Right cardiac atrium (tissue), 5 donors: ENCODE data around the gene ADGRD1. TPM values are rescaled to one million over a fixed set of nuclear protein-coding genes. Genes with fewer than 3 reads are reported as not detected.

Source experiments
- ATAC-seq, 2 donors: fragments of 200-7000 bp; cut with Tn5 transposase; one replicate each; pipeline versions ENCODE4 v1.8.0 to v1.9.1; 2020; ENCODE audit warnings: moderate library complexity in 2 of 2, mild to moderate bottlenecking in 1 of 2
- DNase-seq, 3 donors: peaks; one replicate each; pipeline ENCODE4 v3.0.0-alpha.2; 2020
- H3K27ac ChIP-seq: one replicate; pipeline ENCODE4 v1.5.1; 2013; ENCODE audit warnings: mild to moderate bottlenecking, low read length, control low read depth, moderate library complexity
- H3K27me3 ChIP-seq: one replicate; pipeline ENCODE4 v1.6.1; 2013; ENCODE audit not compliant: control insufficient read depth, insufficient read depth
- H3K4me1 ChIP-seq: one replicate; pipeline ENCODE4 v1.6.1; 2013; ENCODE audit warnings: low read length; ENCODE audit not compliant: control insufficient read depth, insufficient read depth
- H3K4me3 ChIP-seq: one replicate; pipeline ENCODE4 v1.5.1; 2013; ENCODE audit warnings: low read length, control low read depth
- H3K9me3 ChIP-seq: one replicate; pipeline ENCODE4 v1.6.1; 2013; ENCODE audit warnings: low read length; ENCODE audit not compliant: control insufficient read depth
- WGBS: extraction: QIAGEN DNeasy Blood & Tissue Kit; methylation state at CpG from one replicate; pipeline ENCODE4 v1.1.7; 2013; 5-methylcytosine and 5-hydroxymethylcytosine counted together
- intact Hi-C, 4 donors: fragments of 100-400 bp; cut with DNase I; formaldehyde crosslinking; loops; one replicate each; pipeline versions ENCODE4 v1.11.0 to v1.14.0; 2022 to 2023
- polyA plus RNA-seq: library from polyadenylated mRNA; stranded (reverse); fragments of 200-250 nt; gene quantifications from one replicate; pipeline ENCODE4 v1.2.3, GENCODE V29; 2013
- total RNA-seq, 4 donors: library from RNA; stranded (reverse); fragmentation: NEBNext Ultra II Directional; extraction: Animal tissue kit (Norgen Biotek cat#: 25700); gene quantifications; one replicate each; pipeline ENCODE4 v1.2.1, GENCODE V29; 2021
- donor health status: healthy with polysubstance abuse.
- donor health status: DM: no; HTN: yes; CAD: no.
- donor health status: DM: no; HTN: no; CAD: no.
- donor health status: DM: no; HTN: yes; CAD: no; lungs with severe emphysema.
- donor health status: DM: yes; HTN: yes; CAD: no.

Gene ADGRD1
- total and polyA plus RNA-seq, 5 donors: 50.0 to 386 (median 234) TPM

GRCh38 chr12:131082290-131083194, 128.8 kb downstream of the ADGRD1 start:
- 85% methylated on average over 23 of the region's 23 CpGs for WGBS
- Histone ChIP-seq H3K4me1 (no peaks in the 10 kb centered on the region), H3K9me3 (no peaks in the 10 kb centered on the region), H3K27ac (no peak overlapping the region), H3K4me3 (no peak overlapping the region), H3K27me3 (no peaks in the 10 kb centered on the region)
- DNase-seq (peak in 1 of 3 donors; percentile 13), ATAC-seq (no peak)
- intact Hi-C loops: no loop called here

GRCh38 chr12:131084341-131085011, 130.8 kb downstream of the ADGRD1 start:
- no peak overlapping the region for H3K4me3 ChIP-seq
- no peaks in the 10 kb centered on the region for H3K9me3 ChIP-seq
- H3K4me1 ChIP-seq: no peaks in the 10 kb centered on the region
- intact Hi-C loops: no loop called here
- H3K27ac ChIP-seq: no peak overlapping the region
- ATAC-seq (peak in 1 of 2 donors; percentile 22), DNase-seq (peak in 2 of 3 donors; percentile 9 to 17)
- H3K27me3 ChIP-seq: no peaks in the 10 kb centered on the region
- 89% methylated on average over 28 of the region's 28 CpGs for WGBS

GRCh38 chr12:131085125-131085815, 131.6 kb downstream of the ADGRD1 start:
- peak in 1 of 2 donors; percentile 6 for ATAC-seq
- no peaks in the 10 kb centered on the region for H3K4me1 ChIP-seq
- H3K9me3 ChIP-seq: no peaks in the 10 kb centered on the region
- H3K27me3 ChIP-seq: no peaks in the 10 kb centered on the region
- 73% methylated on average over 22 of the region's 22 CpGs for WGBS
- DNase-seq: peak in 2 of 3 donors; percentile 8 to 30
- no peak overlapping the region for H3K4me3 ChIP-seq
- no peak overlapping the region for H3K27ac ChIP-seq
- intact Hi-C loops: no loop called here

DNA sequence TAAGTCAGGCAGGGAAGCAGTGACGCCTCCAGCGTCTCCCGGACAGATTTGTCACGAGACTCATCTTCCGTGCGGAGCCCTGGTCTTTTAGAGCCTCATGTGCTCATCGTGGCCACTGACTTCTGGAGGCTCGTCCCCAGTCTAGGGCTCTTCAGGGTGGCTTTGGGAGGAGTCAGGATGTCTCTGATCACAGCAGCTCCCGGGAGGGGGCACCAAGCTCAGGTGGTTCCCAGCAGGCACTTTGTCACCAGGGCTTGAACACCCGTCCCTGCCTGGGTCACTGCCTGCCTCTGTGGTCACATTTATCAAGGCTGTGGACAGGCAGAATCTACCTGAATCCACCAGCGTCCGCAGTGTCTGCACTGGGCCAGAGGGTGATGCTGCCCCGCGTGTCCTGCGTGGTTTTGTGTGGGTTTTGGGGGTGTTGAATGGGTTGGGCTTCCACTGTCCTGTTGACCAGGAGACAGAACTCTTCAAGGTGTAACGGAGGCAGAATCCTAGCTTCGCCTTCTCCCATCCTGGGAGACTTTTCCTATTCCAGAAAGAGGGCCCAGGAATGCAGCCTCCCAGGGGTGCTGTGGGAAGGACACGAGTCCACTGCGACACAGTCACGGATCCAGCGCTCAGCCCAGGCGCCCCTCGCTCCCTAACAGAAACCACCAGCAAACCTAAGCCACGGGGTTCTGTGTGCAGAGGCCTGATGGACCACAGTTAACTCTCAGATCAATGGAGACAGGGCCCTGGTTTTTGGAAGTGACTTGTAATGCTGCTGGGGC, 132.3 kb downstream of the ADGRD1 start:
- WGBS: 93% methylated on average over 24 of the region's 24 CpGs
- H3K9me3 ChIP-seq: no peaks in the 10 kb centered on the region
- ATAC-seq: no peak
- H3K27ac ChIP-seq: no peak overlapping the region
- intact Hi-C loops: no loop called here
- no peaks in the 10 kb centered on the region for H3K4me1 ChIP-seq
- H3K4me3 ChIP-seq: no peak overlapping the region
- H3K27me3 ChIP-seq: no peaks in the 10 kb centered on the region
- peak; percentile 6 to 32 (median 24) for DNase-seq

DNA sequence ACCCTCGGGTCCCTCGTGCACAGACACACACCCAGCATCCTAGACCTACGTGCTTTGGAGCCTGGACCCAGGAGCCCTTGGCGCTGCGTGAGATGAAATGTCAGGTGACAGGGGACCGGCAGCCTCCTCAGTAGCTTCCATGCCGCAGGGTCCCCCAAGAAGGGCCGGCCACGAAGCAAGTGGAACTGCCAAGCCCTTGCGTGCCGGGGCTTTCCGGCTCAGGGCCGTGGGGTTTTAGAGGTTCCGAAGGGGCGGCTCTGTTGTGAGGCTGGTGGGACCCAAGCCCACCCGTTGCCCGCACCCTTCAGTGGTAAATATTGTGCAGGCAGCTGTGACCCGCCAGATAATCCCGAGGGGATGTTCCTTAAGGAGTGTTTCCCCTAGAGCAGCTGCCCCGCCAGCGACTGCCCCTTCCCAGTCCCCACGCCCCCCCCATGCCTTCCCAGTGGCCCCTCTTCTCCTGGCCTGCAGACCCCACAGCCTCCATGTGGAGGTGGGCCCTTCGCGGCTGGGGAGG, 133.7 kb downstream of the ADGRD1 start:
- intact Hi-C loops: no loop called here
- Histone ChIP-seq H3K27ac (no peak overlapping the region), H3K4me1 (no peaks in the 10 kb centered on the region), H3K27me3 (no peaks in the 10 kb centered on the region), H3K4me3 (no peak overlapping the region), H3K9me3 (no peaks in the 10 kb centered on the region)
- peak; percentile 7 to 41 (median 30) for DNase-seq
- no peak for ATAC-seq
- WGBS: 92% methylated on average over 24 of the region's 24 CpGs

DNA sequence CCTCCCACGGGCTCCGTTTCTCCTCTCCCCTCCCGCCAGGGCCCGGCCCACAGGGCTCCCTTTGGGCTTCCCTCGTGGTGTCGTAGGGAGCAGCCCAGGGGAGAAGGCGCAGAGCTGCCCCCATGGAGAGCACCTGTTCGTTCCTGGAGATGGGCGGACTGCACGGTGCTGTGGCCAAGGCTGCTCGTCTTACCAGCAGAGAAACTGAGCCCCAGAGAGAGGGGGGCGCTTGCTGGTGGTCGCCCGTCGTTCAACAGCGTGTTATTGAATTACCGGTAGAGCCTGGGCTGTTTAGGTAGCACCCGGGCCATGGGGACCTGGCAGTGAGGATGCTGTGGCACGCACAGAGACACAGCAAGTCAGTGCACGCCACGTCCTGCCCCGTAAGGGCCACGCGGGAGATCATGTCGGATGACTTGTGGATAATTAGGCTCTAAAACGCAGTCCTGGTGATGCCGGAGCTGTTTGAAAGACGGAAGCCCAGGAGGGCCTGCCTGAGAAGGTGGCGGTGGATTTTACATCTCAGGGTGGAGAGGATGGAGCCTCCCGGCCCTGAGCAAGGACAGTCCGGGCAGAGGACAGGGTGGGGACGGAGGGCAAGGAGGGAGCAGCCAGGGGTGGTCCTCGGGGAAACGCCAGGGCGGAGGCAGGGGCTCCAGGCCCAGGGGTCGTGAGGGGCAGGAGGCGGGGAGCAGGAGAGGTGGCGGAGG, 134.4 kb downstream of the ADGRD1 start:
- intact Hi-C loops: no loop called here
- Histone ChIP-seq H3K27ac (no peak overlapping the region), H3K9me3 (no peaks in the 10 kb centered on the region), H3K4me1 (no peaks in the 10 kb centered on the region), H3K4me3 (no peak overlapping the region), H3K27me3 (no peaks in the 10 kb centered on the region)
- peak; percentile 12 to 48 (median 41) for DNase-seq
- ATAC-seq: no peak
- WGBS: 91% methylated on average over 38 of the region's 38 CpGs

DNA sequence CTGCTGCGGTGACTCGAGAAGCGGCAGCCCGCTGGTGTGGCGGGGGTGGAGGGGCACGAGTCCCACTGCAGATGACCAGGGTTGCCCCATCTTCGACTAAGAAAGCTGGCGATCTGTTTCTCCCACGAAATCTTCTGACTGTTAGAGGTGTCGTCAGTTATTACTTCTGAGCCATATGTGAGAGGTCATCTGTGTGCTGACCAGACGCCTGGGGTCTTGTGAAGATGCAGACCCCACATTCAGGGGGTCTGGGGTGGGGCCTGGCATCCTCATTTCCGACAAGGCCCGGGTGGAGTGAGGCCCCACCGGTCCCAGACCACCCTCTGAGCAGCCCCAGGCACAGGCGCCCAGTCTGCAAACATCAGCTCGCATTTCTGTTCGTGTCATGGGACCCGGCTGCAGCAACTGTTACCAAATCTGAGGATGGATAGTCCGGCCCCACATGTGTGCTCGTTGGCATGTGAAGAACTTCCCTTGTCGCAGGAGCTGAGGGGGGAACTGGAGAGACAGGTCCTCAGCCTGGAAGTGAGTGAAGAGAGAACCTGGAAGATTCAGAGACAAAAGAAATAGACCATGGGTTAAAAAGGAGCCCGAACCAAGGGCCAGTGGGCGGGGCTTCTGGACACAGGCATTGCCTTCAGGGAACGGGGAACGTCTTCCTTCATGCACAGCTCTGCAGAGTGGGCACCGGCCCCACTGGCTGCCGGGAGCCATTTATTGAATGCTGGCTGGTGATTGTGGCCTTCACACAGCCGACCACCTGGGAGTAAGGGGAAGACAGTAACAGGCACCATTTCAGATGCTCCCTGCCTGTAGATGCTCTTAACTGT, 135.2 kb downstream of the ADGRD1 start:
- H3K27me3 ChIP-seq: no peaks in the 10 kb centered on the region
- H3K27ac ChIP-seq: no peak overlapping the region
- no peaks in the 10 kb centered on the region for H3K9me3 ChIP-seq
- no peak for ATAC-seq
- H3K4me1 ChIP-seq: no peaks in the 10 kb centered on the region
- intact Hi-C loops: no loop called here
- no peak overlapping the region for H3K4me3 ChIP-seq
- 84% methylated on average over 28 of the region's 28 CpGs for WGBS
- DNase-seq: peak in 1 of 3 donors; percentile 6

DNA sequence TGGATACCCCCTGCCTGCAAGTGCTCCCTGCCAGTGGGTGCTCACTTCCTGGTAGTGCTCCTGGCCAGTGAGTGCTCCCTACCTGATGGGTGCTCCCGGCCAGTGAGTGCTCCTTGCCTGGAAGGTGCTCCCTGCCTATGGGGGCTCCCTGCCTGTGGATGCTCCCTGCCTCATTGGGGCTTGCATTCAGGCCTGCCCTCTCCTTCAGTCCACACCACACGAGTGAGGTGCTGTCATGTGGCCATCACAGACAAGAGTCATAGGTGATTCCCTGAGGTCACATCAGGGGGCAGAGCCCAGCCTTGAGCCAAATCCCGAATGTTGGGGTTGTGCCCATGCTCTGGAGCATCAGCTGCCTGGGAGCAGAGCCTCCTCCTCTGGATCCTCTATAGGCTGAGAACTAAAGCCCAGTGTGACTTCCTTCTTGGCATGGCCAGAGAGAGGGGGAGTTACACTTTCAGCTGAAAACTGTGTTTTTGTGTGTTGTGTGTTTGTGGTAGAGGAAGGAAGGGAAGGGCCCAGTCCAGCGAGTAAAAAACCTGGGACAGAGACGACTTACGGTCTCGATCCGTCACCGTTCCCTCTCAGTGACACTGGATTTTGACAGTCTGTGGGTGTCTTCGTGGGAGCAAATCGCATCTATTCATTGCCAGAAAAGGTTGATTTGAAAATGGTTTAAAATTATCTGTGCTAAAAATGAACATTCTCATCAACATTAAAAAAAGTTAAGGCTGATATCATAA, 136.0 kb downstream of the ADGRD1 start:
- intact Hi-C loops: no loop called here
- Histone ChIP-seq H3K4me1 (no peaks in the 10 kb centered on the region), H3K4me3 (no peak overlapping the region), H3K27me3 (no peaks in the 10 kb centered on the region), H3K9me3 (no peaks in the 10 kb centered on the region), H3K27ac (no peak overlapping the region)
- ATAC-seq (no peak), DNase-seq (peak in 1 of 3 donors; percentile 6)
- 58% methylated on average over 11 of the region's 11 CpGs for WGBS
